ENCODE results near the gene PDE11A. TPM values are rescaled to one million over a fixed set of nuclear protein-coding genes. Genes with fewer than 3 reads are reported as not detected.

Gene PDE11A
- total and polyA plus RNA-seq, 2 experiments from 2014 or later = 1.7 to 3.6 TPM

DNA sequence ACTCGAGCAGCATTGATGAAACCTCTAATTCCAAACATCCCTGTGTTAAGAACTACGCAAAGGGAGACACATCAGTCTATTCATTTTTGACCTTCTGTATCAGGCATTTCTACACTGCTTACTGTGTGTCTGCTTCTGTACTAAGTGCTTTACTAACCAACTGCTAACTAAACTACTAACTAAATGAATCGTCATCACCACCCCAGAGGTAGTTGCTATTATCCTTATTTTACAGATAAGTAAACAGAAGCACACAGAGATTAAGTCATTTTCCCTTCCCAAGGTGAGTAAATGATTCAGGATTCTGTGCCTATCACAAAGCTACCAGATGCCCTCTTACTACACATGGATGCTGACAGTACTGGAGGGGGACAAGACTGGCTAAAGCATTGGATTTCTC is 395.9 kb downstream of the PDE11A start:
- Histone ChIP-seq H3K36me3 (no peaks in the 10 kb centered on the region), H3K9me3 (ENCODE audit: low read depth) (no peaks in the 10 kb centered on the region), H3K27ac (no peak overlapping the region), H3K4me1 (ENCODE audit: low read depth) (peaks cover 6% of the 10 kb centered on the region), H3K4me3 (no peak overlapping the region), H3K27me3 (no peaks in the 10 kb centered on the region)
- DNase-seq (ENCODE audit: low read depth in 1 of 2, low spot score in 1 of 2) = no peak
- TF ChIP-seq, protein P1, sequence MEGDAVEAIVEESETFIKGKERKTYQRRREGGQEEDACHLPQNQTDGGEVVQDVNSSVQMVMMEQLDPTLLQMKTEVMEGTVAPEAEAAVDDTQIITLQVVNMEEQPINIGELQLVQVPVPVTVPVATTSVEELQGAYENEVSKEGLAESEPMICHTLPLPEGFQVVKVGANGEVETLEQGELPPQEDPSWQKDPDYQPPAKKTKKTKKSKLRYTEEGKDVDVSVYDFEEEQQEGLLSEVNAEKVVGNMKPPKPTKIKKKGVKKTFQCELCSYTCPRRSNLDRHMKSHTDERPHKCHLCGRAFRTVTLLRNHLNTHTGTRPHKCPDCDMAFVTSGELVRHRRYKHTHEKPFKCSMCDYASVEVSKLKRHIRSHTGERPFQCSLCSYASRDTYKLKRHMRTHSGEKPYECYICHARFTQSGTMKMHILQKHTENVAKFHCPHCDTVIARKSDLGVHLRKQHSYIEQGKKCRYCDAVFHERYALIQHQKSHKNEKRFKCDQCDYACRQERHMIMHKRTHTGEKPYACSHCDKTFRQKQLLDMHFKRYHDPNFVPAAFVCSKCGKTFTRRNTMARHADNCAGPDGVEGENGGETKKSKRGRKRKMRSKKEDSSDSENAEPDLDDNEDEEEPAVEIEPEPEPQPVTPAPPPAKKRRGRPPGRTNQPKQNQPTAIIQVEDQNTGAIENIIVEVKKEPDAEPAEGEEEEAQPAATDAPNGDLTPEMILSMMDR (IDR thresholded peaks at IDR 0.05; ENCODE audit: low read depth, low read length) = no peak

DNA sequence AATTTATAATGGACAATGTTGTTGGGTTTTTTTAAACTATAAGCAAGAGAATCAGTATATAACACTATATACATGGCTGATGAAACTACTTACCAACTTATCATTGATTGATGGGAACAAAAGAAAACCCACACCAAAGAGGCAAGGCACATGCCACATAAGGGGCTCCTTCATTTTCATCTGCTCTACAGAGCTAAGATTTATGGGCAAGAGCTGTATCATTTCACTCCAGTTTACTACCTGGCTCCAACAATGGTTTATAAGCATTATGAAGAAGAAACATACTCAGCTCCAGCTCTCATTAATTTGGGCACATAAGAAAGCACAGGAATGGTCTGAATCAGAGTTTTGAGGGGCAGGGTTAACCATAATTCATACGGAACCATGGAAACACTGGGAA is 396.8 kb downstream of the PDE11A start:
- H3K4me3 ChIP-seq = no peak overlapping the region
- no peaks in the 10 kb centered on the region for H3K27me3 ChIP-seq
- H3K36me3 ChIP-seq = no peaks in the 10 kb centered on the region
- no peak overlapping the region for H3K27ac ChIP-seq
- peaks cover 4% of the 10 kb centered on the region for H3K4me1 ChIP-seq (ENCODE audit: low read depth)
- TF ChIP-seq, protein P1 (IDR thresholded peaks at IDR 0.05; ENCODE audit: low read depth, low read length) = no peak
- DNase-seq (ENCODE audit: low read depth in 1 of 2, low spot score in 1 of 2) = no peak
- H3K9me3 ChIP-seq (ENCODE audit: low read depth) = no peaks in the 10 kb centered on the region

DNA sequence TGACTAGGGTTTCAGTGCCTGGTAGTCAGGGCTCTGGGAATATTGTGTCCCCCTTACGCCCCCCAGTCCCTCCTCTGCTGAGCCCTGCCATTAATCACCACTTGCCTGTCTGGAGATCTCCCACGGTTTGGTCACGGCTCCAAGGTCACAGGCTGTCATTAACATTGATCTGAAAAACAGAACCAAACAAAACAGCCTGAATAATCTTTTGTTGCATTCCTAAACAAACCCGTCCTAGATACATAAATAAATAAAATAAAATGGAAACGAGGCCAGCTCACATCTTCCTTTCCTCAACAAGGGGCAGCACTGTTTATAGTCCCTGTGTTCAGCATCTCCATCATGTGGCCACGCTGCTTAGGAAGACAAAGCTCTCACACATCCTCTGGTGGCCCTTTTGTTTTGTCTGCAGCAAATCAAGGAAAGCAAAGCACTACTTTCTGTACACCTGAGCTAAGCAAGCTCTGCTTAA is 397.2 kb downstream of the PDE11A start:
- Histone ChIP-seq H3K27ac (no peak overlapping the region), H3K4me3 (no peak overlapping the region), H3K4me1 (ENCODE audit: low read depth) (peaks cover 5% of the 10 kb centered on the region), H3K36me3 (no peaks in the 10 kb centered on the region), H3K27me3 (no peaks in the 10 kb centered on the region), H3K9me3 (ENCODE audit: low read depth) (no peaks in the 10 kb centered on the region)
- TF ChIP-seq, protein P1 (IDR thresholded peaks at IDR 0.05; ENCODE audit: low read depth, low read length) = no peak
- no peak for DNase-seq (ENCODE audit: low read depth in 1 of 2, low spot score in 1 of 2)

DNA sequence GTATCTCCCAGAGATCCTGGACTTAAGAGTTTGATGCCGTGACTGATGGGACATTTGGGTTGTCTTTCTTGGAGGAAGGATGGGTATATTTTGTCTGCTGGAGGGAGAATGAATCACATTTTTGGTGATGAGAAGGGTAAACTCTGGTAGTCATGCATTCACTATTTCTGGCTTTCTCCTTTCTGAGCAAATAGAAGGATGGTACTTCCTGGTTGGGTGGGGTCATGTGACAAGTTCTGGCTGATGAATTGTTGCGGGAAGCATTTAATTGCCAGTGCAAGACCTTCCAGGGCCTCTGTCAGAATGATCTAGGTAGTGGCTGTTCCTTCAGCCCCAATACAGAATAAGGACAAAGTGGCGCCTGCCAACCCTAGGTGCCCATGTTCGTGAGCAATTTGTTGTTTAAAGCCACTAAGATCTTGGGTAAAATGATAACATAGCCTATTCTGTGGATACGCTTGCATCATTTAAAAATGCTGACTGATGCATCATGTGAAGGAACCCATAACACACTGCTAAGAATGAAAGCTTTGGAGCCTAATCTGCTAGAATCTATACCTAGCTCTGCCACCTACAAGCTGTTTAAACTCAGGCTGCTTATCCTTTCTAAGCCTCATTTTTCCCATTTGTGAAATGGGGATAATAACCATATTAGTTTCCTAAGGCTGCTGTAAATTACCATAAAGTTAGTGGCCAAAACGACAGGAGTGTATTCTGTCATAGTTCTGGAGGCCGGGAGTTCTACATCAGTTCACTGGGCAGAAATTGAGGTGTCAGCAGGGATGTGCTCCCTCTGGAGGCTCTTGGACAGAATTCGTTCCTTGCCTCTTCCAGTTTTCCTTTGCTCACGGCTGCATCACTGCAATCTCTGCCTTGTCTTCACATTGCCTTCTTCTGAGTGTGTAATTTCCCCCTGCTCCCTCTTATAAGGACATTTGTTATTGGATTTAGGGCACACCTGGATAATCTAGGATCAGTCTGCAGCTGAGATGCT is 398.7 kb downstream of the PDE11A start:
- peaks cover 5% of the 10 kb centered on the region for H3K4me1 ChIP-seq (ENCODE audit: low read depth)
- TF ChIP-seq, protein P1 (IDR thresholded peaks at IDR 0.05; ENCODE audit: low read depth, low read length) = no peak
- no peak for DNase-seq (ENCODE audit: low read depth in 1 of 2, low spot score in 1 of 2)
- H3K9me3 ChIP-seq (ENCODE audit: low read depth) = no peaks in the 10 kb centered on the region
- H3K4me3 ChIP-seq = no peak overlapping the region
- H3K27ac ChIP-seq = no peak overlapping the region
- peaks cover 7% of the 10 kb centered on the region for H3K27me3 ChIP-seq
- H3K36me3 ChIP-seq = no peaks in the 10 kb centered on the region

DNA sequence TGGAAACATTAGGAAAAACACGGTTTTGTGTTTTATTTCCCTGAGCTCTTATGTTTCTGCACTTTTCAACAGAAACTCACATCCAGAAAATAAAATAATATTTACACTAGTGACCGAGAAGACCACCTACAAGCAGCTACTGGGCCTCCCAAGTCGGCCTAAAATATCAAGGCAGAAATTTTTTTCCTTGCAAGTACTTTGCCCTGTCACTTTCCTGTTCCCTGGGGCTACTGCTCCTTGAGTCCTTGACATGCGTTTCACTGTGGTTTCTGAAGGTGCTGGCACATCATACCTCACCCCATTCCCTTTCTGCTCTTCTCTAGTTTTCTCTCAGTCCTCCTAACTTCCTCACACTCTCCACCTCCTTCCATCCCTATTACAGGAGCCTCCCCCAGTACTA is 400.9 kb downstream of the PDE11A start:
- Histone ChIP-seq H3K27me3 (peaks cover 7% of the 10 kb centered on the region), H3K4me3 (no peak overlapping the region), H3K36me3 (no peaks in the 10 kb centered on the region), H3K27ac (no peak overlapping the region), H3K4me1 (ENCODE audit: low read depth) (peaks cover 5% of the 10 kb centered on the region), H3K9me3 (ENCODE audit: low read depth) (no peaks in the 10 kb centered on the region)
- TF ChIP-seq, protein P1 (IDR thresholded peaks at IDR 0.05; ENCODE audit: low read depth, low read length) = no peak
- DNase-seq (ENCODE audit: low read depth in 1 of 2, low spot score in 1 of 2) = no peak
